Ovary (tissue), 3 donors: ENCODE results near the gene BACH1.

Experiments used
- CTCF ChIP-seq, 3 donors: fragments of 450-650 bp in 2 of 3; fragments of 200-600 bp in 1 of 3; IDR thresholded peaks; one replicate each; pipeline versions ENCODE4 v1.5.1 to v1.8.0; 2016 to 2022; ENCODE audit warnings: antibody characterized with exemption in 3 of 3, mild to moderate bottlenecking in 1 of 3
- EP300 ChIP-seq: sonication (generic); formaldehyde crosslinking; IDR thresholded peaks from one replicate; pipeline ENCODE4 v1.6.1; 2017; ENCODE audit warnings: antibody characterized with exemption
- POLR2A ChIP-seq: fragments of 450-650 bp; IDR thresholded peaks from one replicate; pipeline ENCODE4 v1.6.1; 2017; ENCODE audit warnings: antibody characterized with exemption, mild to moderate bottlenecking, moderate library complexity
- donor health status: DM: no; HTN: no; CAD: no.

GRCh38 chr21:29267666-29268065 is 31.1 kb upstream of the BACH1 start:
- TF ChIP-seq CTCF (IDR thresholded peaks at IDR 0.05) (no peak), EP300 (no peak), POLR2A (no peak)
